GM21447 (cell line): ENCODE results near the gene PLEKHA6.

Experiments
- ATAC-seq: cut with Tn5 transposase; IDR thresholded peaks from one replicate; pipeline ENCODE4 v1.9.1; 2021; ENCODE audit not compliant: unreplicated experiment

Gene PLEKHA6

GRCh38 chr1:204196068-204196795 is 163.5 kb downstream of the PLEKHA6 start, which contains the start of gene KISS1:
KISS1 (minus strand) TSS chr1:204196491; CDS start chr1:204192876, 3,615 bp downstream.
- no peak for ATAC-seq

GRCh38 chr1:204194771-204195170 is 165.0 kb downstream of the PLEKHA6 start:
- no peak for ATAC-seq

- no peak for ATAC-seq
Observed at GRCh38 chr1:204194080-204194479, 165.6 kb downstream of the PLEKHA6 start.

- ATAC-seq: no peak
Observed at GRCh38 chr1:204192589-204193352, 167.0 kb downstream of the PLEKHA6 start.

- ATAC-seq: no peak
Observed at GRCh38 chr1:204192046-204192445, 167.7 kb downstream of the PLEKHA6 start.

- no peak for ATAC-seq
Observed at GRCh38 chr1:204191456-204191855, 168.3 kb downstream of the PLEKHA6 start.

- no peak for ATAC-seq
Observed at GRCh38 chr1:204190212-204191211, 169.2 kb downstream of the PLEKHA6 start.

GRCh38 chr1:204188959-204189639 is 170.6 kb downstream of the PLEKHA6 start:
- ATAC-seq: no peak

GRCh38 chr1:204186597-204186996 is 173.1 kb downstream of the PLEKHA6 start:
- no peak for ATAC-seq

- ATAC-seq: no peak
Observed at GRCh38 chr1:204181116-204181515, 178.6 kb downstream of the PLEKHA6 start.

- no peak for ATAC-seq
Observed at GRCh38 chr1:204180133-204180532, 179.6 kb downstream of the PLEKHA6 start.

GRCh38 chr1:204178487-204179281 is 181.0 kb downstream of the PLEKHA6 start:
- ATAC-seq: no peak

- no peak for ATAC-seq
Observed at GRCh38 chr1:204177133-204177532, 182.6 kb downstream of the PLEKHA6 start.

GRCh38 chr1:204176049-204176448 is 183.7 kb downstream of the PLEKHA6 start:
- ATAC-seq: no peak

- ATAC-seq: no peak
Observed at GRCh38 chr1:204174958-204175357, 184.8 kb downstream of the PLEKHA6 start.

GRCh38 chr1:204172404-204173029 is 187.2 kb downstream of the PLEKHA6 start:
- ATAC-seq: no peak

- no peak for ATAC-seq
Observed at GRCh38 chr1:204171751-204172178, 188.0 kb downstream of the PLEKHA6 start.

GRCh38 chr1:204170494-204171155 is 189.1 kb downstream of the PLEKHA6 start:
- ATAC-seq: no peak

- no peak for ATAC-seq
Observed at GRCh38 chr1:204169858-204170257, 189.9 kb downstream of the PLEKHA6 start.
